Keratinocyte (primary cell): Measurements from ENCODE around the gene VIPR2. TPM values are rescaled to one million over a fixed set of nuclear protein-coding genes. Genes with fewer than 3 reads are reported as not detected.

Experiments used
- DNase-seq: peaks from one replicate; pipeline ENCODE4 v3.0.0-alpha.2; 2011; ENCODE audit warnings: low read depth, missing footprints, low spot score
- FAIRE-seq: peaks from 2 replicates; lab custom pipeline; 2011; peaks lifted over from hg19 to GRCh38; lab: Jason Lieb, UNC
- H2AFZ ChIP-seq: 2 replicates; pipeline ENCODE4 v1.6.0; 2012; ENCODE audit warnings: low read length, control low read depth, inconsistent platforms; ENCODE audit not compliant: control insufficient read depth
- H3K27ac ChIP-seq: 2 replicates; pipeline ENCODE4 v1.5.1; 2011; ENCODE audit warnings: low read length; ENCODE audit not compliant: control insufficient read depth, insufficient read depth
- H3K27me3 ChIP-seq: 3 replicates; pipeline ENCODE4 v1.6.0; 2011; ENCODE audit warnings: low read length; ENCODE audit not compliant: control insufficient read depth, insufficient read depth; ENCODE audit errors: extremely low read depth
- H3K36me3 ChIP-seq, 2 experiments: 2 replicates in 1 of 2; 3 replicates in 1 of 2; pipeline ENCODE4 v1.5.1; 2011; ENCODE audit warnings: low read length in 2 of 2, mild to moderate bottlenecking in 1 of 2; ENCODE audit not compliant: control insufficient read depth in 2 of 2, insufficient read depth in 2 of 2; ENCODE audit errors: extremely low read depth in 1 of 2
- H3K4me1 ChIP-seq: 3 replicates; pipeline ENCODE4 v1.5.1; 2011; ENCODE audit warnings: low read length; ENCODE audit not compliant: control insufficient read depth, insufficient read depth; ENCODE audit errors: extremely low read depth
- H3K4me2 ChIP-seq: 3 replicates; pipeline ENCODE4 v1.6.0; 2011; ENCODE audit warnings: low read depth, low read length; ENCODE audit not compliant: control insufficient read depth, insufficient read depth; ENCODE audit errors: extremely low read depth
- H3K4me3 ChIP-seq, 3 experiments: fragments of 200-600 bp in 1 of 3; sonication (generic) in 1 of 3; 2 replicates in 2 of 3; 3 replicates in 1 of 3; pipeline ENCODE4 v1.5.1; 2011 to 2016; ENCODE audit warnings: low read length in 3 of 3, mild to moderate bottlenecking in 3 of 3, control low read depth in 2 of 3, inconsistent platforms in 1 of 3, low read depth in 1 of 3, mixed read lengths in 1 of 3, mixed run types in 1 of 3, moderate library complexity in 1 of 3; ENCODE audit not compliant: control insufficient read depth in 2 of 3, insufficient read depth in 2 of 3; ENCODE audit errors: extremely low read depth in 1 of 3
- H3K79me2 ChIP-seq: 2 replicates; pipeline ENCODE4 v1.6.0; 2012; ENCODE audit warnings: low read length; ENCODE audit not compliant: control insufficient read depth, insufficient read depth
- H3K9ac ChIP-seq: 3 replicates; pipeline ENCODE4 v1.6.0; 2011; ENCODE audit warnings: low read length; ENCODE audit not compliant: control insufficient read depth, insufficient read depth; ENCODE audit errors: extremely low read depth
- H3K9me1 ChIP-seq: 3 replicates; pipeline ENCODE4 v1.6.0; 2011; ENCODE audit warnings: low read length; ENCODE audit not compliant: control insufficient read depth, insufficient read depth; ENCODE audit errors: extremely low read depth
- H3K9me3 ChIP-seq: 2 replicates; pipeline ENCODE4 v1.5.1; 2012; ENCODE audit warnings: low read depth, low read length; ENCODE audit not compliant: control insufficient read depth
- H4K20me1 ChIP-seq: 3 replicates; pipeline ENCODE4 v1.6.0; 2011; ENCODE audit warnings: low read length; ENCODE audit not compliant: control insufficient read depth, insufficient read depth; ENCODE audit errors: extremely low read depth
- EZH2 ChIP-seq: IDR thresholded peaks from one replicate; pipeline ENCODE4 v1.6.1; 2012; ENCODE audit warnings: inconsistent platforms, mild to moderate bottlenecking, low read length, moderate library complexity
- dilution Hi-C: fragments of 300-500 bp; cut with MboI; formaldehyde crosslinking; loops from one replicate; pipeline ENCODE4 v1.7.0; 2020; ENCODE audit warnings: low sequenced_read_pairs; ENCODE audit not compliant: extremely low pct_ligation_motif_present
- polyA plus RNA-seq, 5 experiments: library from polyadenylated mRNA; depleted of rRNA in 3 of 5; stranded (reverse) in 3 of 5; stranded (forward) in 1 of 5; unstranded in 1 of 5; fragments of >200 nt; gene quantifications; 1 replicate in 1 of 5; 2 replicates in 3 of 5; 3 replicates in 1 of 5; pipeline versions ENCODE4 v1.2.1 to v1.2.3, GENCODE V29; 2011 to 2012; ENCODE audit warnings: missing spikeins in 2 of 5, low read depth in 1 of 5, low replicate concordance in 1 of 5
- TF ChIP-seq, protein P1 (sequence below), 3 experiments: IDR thresholded peaks in 1 of 3; conservative IDR thresholded peaks in 1 of 3; optimal IDR thresholded peaks in 1 of 3; 2 replicates in 2 of 3; 3 replicates in 1 of 3; pipeline versions ENCODE3 to v1.5.1; 2011; ENCODE audit warnings: low read length in 3 of 3, mild to moderate bottlenecking in 3 of 3, moderate library complexity in 2 of 3, control low read depth in 1 of 3, inconsistent platforms in 1 of 3; ENCODE audit not compliant: insufficient read depth in 2 of 3; ENCODE audit errors: extremely low read depth in 1 of 3

Gene VIPR2
- polyA plus RNA-seq, 1 donor (not counting 4 experiments of a cell fraction or from before 2014, with no cell fraction given), result not detected

- Histone ChIP-seq H3K9ac (no peak overlapping the region), H2AFZ (no peak overlapping the region), H3K36me3 (no peaks in the 10 kb centered on the region), H3K4me1 (no peaks in the 10 kb centered on the region), H3K27me3 (no peaks in the 10 kb centered on the region), H3K4me2 (no peak overlapping the region), H3K27ac (no peak overlapping the region), H3K9me3 (peaks cover 5% of the 10 kb centered on the region), H3K4me3 (no peak overlapping the region), H3K79me2 (no peaks in the 10 kb centered on the region), H4K20me1 (no peaks in the 10 kb centered on the region), H3K9me1 (no peaks in the 10 kb centered on the region)
- DNase-seq, result no peak
- dilution Hi-C loops, result no loop called here
- FAIRE-seq, result no peak
- TF ChIP-seq, protein P1, sequence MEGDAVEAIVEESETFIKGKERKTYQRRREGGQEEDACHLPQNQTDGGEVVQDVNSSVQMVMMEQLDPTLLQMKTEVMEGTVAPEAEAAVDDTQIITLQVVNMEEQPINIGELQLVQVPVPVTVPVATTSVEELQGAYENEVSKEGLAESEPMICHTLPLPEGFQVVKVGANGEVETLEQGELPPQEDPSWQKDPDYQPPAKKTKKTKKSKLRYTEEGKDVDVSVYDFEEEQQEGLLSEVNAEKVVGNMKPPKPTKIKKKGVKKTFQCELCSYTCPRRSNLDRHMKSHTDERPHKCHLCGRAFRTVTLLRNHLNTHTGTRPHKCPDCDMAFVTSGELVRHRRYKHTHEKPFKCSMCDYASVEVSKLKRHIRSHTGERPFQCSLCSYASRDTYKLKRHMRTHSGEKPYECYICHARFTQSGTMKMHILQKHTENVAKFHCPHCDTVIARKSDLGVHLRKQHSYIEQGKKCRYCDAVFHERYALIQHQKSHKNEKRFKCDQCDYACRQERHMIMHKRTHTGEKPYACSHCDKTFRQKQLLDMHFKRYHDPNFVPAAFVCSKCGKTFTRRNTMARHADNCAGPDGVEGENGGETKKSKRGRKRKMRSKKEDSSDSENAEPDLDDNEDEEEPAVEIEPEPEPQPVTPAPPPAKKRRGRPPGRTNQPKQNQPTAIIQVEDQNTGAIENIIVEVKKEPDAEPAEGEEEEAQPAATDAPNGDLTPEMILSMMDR (optimal IDR thresholded peaks at IDR 0.05 in 1 of 3, IDR thresholded peaks at IDR 0.05 in 1 of 3, conservative IDR thresholded peaks at IDR 0.05 in 1 of 3; ENCODE audit: extremely low read depth in 1 of 3, insufficient read depth in 2 of 3, low read length in 3 of 3), result no peak
- no peak for TF ChIP-seq EZH2
Measured at GRCh38 chr7:159065852-159066480, 78.7 kb downstream of the VIPR2 start.

- no peak for TF ChIP-seq EZH2
- TF ChIP-seq, protein P1 (optimal IDR thresholded peaks at IDR 0.05 in 1 of 3, IDR thresholded peaks at IDR 0.05 in 1 of 3, conservative IDR thresholded peaks at IDR 0.05 in 1 of 3; ENCODE audit: extremely low read depth in 1 of 3, insufficient read depth in 2 of 3, low read length in 3 of 3), result no peak
- H3K27me3 ChIP-seq, result no peaks in the 10 kb centered on the region
- H4K20me1 ChIP-seq, result no peaks in the 10 kb centered on the region
- H3K27ac ChIP-seq, result no peak overlapping the region
- dilution Hi-C loops, result no loop called here
- no peaks in the 10 kb centered on the region for H3K9me1 ChIP-seq
- FAIRE-seq, result no peak
- H2AFZ ChIP-seq, result no peak overlapping the region
- DNase-seq, result no peak
- H3K4me2 ChIP-seq, result no peak overlapping the region
- H3K36me3 ChIP-seq, result no peaks in the 10 kb centered on the region
- H3K4me1 ChIP-seq, result no peaks in the 10 kb centered on the region
- no peak overlapping the region for H3K4me3 ChIP-seq
- no peaks in the 10 kb centered on the region for H3K79me2 ChIP-seq
- H3K9ac ChIP-seq, result no peak overlapping the region
- H3K9me3 ChIP-seq, result peaks cover 5% of the 10 kb centered on the region
Measured at GRCh38 chr7:159064816-159065510, 79.7 kb downstream of the VIPR2 start.
